HL-60 (cell line): Measurements from ENCODE around the gene PHLDA2.

ENCODE experiments used
- DNase-seq, 2 experiments: peaks; one replicate each; pipeline ENCODE4 v3.0.0-alpha.2; 2010 to 2020; ENCODE audit warnings: low read depth in 1 of 2, low spot score in 1 of 2
- H3K27ac ChIP-seq: fragments of 250-450 bp; sonication (Bioruptor Pico); replicated peaks from 2 replicates; pipeline ENCODE4 v1.5.1; 2020; ENCODE audit warnings: mild to moderate bottlenecking, moderate library complexity
- H3K27me3 ChIP-seq: fragments of 250-450 bp; sonication (Bioruptor Pico); 2 replicates; pipeline ENCODE4 v1.5.1; 2021; ENCODE audit warnings: mild to moderate bottlenecking, moderate library complexity; ENCODE audit not compliant: insufficient read depth, poor library complexity, severe bottlenecking
- H3K4me3 ChIP-seq: replicated peaks from 2 replicates; pipeline ENCODE4 v1.5.1; 2011; ENCODE audit warnings: mild to moderate bottlenecking, control low read depth, low read length; ENCODE audit not compliant: insufficient read depth
- GABPA ChIP-seq: IDR thresholded peaks from 2 replicates; pipeline ENCODE4 v1.6.1; 2012; ENCODE audit warnings: low read depth
- POLR2AphosphoS5 ChIP-seq: IDR thresholded peaks from 2 replicates; pipeline ENCODE4 v1.6.1; 2012; ENCODE audit warnings: low read depth
- SPI1 ChIP-seq: IDR thresholded peaks from 2 replicates; pipeline ENCODE4 v1.6.1; 2012; ENCODE audit warnings: low read depth, mild to moderate bottlenecking, borderline replicate concordance
- TF ChIP-seq, protein P1 (sequence below): IDR thresholded peaks from 2 replicates; pipeline ENCODE4 v1.6.1; 2012; ENCODE audit warnings: low read depth; ENCODE audit not compliant: insufficient replicate concordance
- TF ChIP-seq, protein P2 (sequence below): IDR thresholded peaks from one replicate; pipeline ENCODE4 v1.5.1; 2011; ENCODE audit warnings: low read length, control low read depth, inconsistent platforms; ENCODE audit not compliant: insufficient read depth

Gene PHLDA2

DNA sequence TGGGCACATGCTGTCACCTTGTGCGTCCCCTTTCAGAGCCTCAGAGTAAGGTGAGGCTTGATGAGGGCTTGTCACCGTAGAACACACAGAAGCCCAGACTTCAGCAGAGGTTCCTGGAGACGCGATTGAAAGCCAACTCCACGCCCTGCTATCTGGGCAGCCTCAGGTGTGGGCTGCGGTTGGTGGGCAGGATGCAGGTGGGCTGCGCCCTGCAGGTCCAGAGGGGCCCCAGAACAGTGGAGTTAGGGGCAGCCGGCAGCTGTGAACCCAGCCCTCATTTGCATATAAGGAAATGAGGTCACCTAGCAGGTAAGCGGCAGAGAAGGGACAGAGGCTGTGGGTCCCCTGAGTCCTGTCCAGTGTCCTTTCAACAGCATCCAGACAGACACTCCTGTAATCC, 15.4 kb downstream of the PHLDA2 start:
- no peak overlapping the region for H3K27ac ChIP-seq
- no peak for DNase-seq
- H3K4me3 ChIP-seq = no peak overlapping the region
- H3K27me3 ChIP-seq = no peaks in the 10 kb centered on the region
- TF ChIP-seq SPI1 (no peak), POLR2AphosphoS5 (no peak), GABPA (no peak)
- TF ChIP-seq, protein P1, sequence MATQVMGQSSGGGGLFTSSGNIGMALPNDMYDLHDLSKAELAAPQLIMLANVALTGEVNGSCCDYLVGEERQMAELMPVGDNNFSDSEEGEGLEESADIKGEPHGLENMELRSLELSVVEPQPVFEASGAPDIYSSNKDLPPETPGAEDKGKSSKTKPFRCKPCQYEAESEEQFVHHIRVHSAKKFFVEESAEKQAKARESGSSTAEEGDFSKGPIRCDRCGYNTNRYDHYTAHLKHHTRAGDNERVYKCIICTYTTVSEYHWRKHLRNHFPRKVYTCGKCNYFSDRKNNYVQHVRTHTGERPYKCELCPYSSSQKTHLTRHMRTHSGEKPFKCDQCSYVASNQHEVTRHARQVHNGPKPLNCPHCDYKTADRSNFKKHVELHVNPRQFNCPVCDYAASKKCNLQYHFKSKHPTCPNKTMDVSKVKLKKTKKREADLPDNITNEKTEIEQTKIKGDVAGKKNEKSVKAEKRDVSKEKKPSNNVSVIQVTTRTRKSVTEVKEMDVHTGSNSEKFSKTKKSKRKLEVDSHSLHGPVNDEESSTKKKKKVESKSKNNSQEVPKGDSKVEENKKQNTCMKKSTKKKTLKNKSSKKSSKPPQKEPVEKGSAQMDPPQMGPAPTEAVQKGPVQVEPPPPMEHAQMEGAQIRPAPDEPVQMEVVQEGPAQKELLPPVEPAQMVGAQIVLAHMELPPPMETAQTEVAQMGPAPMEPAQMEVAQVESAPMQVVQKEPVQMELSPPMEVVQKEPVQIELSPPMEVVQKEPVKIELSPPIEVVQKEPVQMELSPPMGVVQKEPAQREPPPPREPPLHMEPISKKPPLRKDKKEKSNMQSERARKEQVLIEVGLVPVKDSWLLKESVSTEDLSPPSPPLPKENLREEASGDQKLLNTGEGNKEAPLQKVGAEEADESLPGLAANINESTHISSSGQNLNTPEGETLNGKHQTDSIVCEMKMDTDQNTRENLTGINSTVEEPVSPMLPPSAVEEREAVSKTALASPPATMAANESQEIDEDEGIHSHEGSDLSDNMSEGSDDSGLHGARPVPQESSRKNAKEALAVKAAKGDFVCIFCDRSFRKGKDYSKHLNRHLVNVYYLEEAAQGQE = no peak
- TF ChIP-seq, protein P2, sequence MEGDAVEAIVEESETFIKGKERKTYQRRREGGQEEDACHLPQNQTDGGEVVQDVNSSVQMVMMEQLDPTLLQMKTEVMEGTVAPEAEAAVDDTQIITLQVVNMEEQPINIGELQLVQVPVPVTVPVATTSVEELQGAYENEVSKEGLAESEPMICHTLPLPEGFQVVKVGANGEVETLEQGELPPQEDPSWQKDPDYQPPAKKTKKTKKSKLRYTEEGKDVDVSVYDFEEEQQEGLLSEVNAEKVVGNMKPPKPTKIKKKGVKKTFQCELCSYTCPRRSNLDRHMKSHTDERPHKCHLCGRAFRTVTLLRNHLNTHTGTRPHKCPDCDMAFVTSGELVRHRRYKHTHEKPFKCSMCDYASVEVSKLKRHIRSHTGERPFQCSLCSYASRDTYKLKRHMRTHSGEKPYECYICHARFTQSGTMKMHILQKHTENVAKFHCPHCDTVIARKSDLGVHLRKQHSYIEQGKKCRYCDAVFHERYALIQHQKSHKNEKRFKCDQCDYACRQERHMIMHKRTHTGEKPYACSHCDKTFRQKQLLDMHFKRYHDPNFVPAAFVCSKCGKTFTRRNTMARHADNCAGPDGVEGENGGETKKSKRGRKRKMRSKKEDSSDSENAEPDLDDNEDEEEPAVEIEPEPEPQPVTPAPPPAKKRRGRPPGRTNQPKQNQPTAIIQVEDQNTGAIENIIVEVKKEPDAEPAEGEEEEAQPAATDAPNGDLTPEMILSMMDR = no peak

DNA sequence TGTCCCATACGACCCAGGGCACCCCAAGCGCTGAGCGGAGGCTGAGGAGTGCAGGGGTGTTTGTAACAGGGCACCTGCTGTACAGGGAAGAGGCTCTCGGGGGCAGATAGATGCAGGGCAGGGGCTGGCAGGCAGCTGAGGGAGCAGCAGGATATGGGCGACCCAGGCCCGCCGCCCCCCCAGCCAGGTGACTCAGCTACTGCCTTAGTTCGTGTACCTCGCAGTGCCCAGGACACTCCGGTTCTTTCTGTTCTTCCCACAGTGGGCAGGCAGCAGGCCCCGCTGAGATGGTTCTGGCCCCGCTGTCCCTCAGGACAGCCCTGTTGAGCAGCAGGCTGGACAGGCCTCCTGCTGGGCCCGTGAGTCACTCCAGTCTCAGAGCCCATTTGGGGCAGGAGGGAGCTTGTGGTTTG, 16.2 kb downstream of the PHLDA2 start:
- no peaks in the 10 kb centered on the region for H3K27me3 ChIP-seq
- DNase-seq = no peak
- no peak for TF ChIP-seq SPI1
- TF ChIP-seq, protein P1 = no peak
- TF ChIP-seq GABPA = no peak
- TF ChIP-seq, protein P2 = no peak
- no peak for TF ChIP-seq POLR2AphosphoS5
- no peak overlapping the region for H3K4me3 ChIP-seq
- H3K27ac ChIP-seq = no peak overlapping the region

DNA sequence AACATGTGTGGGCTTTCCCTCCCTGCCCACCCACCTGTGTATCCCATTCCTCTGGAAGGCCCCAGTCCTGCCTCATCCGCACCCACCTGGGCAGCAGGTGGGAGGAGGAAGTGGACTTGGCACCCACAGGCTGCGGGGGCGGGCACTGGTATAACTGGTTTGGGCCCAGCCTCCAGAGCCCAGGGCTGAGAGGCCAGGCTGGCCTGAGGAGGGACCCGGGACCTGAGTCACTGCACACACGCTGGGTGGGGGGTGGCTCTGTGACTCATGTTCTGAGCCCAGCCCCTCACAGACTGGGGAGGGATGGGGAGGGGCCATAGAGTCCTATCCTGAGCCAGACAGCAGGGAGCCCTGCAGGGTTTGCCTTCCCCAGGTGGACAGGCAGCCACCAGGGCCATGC, 16.7 kb downstream of the PHLDA2 start:
- Histone ChIP-seq H3K27ac (no peak overlapping the region), H3K27me3 (no peaks in the 10 kb centered on the region), H3K4me3 (no peak overlapping the region)
- TF ChIP-seq, protein P1 = no peak
- TF ChIP-seq SPI1 (no peak), GABPA (no peak), POLR2AphosphoS5 (no peak)
- TF ChIP-seq, protein P2 = no peak
- no peak for DNase-seq
